ENCODE measurements around the gene BLVRB.

BLVRB gene

DNA sequence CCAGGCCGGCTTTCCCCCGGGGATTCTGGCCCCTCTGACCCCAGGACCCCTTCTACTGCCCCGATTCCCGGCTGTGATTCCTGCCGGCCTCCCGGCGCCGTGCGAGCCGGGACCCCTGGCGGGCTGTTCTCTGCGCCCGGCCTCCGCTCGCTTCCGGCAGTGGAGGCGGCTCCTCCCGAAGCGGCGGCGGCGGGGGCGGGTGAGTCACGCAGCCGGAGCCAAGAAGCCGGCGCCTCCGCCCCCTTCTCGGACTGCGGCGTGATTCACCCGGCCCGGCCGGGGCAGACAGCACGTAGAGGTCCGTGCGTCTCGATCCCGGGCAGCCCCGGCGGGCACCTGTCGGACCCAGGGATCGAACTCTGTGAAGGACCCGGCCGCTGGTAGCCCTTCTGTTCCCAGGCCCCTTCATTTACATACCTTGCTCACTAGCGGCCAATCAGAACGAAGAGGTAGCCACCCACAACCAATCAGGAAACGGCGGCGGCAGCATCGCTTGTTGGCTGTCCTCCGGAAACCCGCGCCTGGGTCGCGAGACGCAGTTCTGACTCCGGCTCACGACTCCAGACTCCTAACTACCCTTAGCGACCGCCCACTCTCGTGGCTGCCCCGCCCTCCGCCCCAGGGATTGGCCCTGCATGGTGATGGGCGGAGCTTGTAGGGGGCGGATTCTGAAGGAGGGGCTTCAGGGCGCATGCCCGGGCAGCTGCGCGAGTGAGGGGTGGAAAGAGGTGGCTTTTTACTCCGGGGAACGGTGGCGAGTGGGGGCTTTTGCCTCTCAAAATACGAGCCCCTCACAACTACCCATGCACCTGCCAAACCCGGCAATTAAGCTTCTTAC lies 39.9 kb downstream of the BLVRB start, which contains the start of gene SERTAD1:
Gene SERTAD1, minus strand, starts transcription at position 543 of the 838 bp plus-strand sequence. CDS start 2,446 bp downstream, outside the sequence.
- Mint-ChIP-seq H3K36me3 (no peaks in the 10 kb centered on the region), H3K9me3 (no peaks in the 10 kb centered on the region)

DNA sequence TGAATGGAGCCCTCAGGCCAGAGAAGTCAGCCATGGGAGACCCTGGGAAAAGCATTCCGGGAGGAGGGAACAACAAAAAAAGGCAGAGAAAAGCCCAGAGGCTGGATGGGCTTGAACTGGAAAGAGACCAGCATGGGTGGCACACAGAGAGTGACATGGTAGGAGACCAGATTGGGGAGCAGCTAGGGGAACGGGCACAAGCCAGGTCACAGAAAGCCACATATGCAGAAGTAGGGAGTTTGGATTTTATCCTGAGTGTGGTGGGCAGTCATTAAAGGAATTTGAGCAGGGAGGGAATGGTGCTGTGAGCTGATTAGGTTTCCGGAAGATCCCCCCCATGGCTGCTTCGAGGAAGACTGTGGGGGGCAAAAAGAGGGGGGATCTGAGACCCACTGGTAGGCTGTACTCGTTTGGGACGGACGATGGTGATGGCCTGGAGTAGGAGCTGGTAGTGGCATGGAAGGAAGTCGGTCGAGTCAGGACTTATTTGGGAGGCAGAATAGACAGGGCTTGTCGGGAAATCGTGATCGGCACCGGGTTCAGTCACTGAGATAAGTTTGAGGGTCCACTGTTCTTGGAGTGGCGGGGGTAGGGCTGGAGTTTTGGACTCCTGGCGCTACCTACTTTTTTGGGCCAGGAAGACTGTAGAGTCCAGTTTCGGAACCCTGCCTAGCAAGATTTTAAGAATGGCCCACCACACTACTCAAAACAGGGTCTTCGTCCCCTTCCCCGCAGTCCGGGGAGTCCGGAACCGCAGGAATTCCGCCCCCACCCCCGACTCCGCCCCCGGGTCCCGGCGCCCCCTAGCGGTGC lies 40.7 kb downstream of the BLVRB start:
- Mint-ChIP-seq H3K27me3 (no peaks in the 10 kb centered on the region), H3K36me3 (no peaks in the 10 kb centered on the region), H3K27ac (peak overlapping the region; percentile 93), H3K4me3 (peak overlapping the region; percentile 86), H3K4me1 (peaks cover 20% of the 10 kb centered on the region), H3K9me3 (no peaks in the 10 kb centered on the region)
- ATAC-seq, result no peak

More for the DNA sequence above, 39.9 kb downstream of the BLVRB start, which contains the start of gene SERTAD1:
- peak within 1 kb of the TSS; percentile 86 for H3K4me3 Mint-ChIP-seq
- ATAC-seq, result peak; percentile 95
- peak within 1 kb of the TSS; percentile 93 for H3K27ac Mint-ChIP-seq
- no peaks in the 10 kb centered on the region for H3K27me3 Mint-ChIP-seq
- H3K4me1 Mint-ChIP-seq, result peaks cover 20% of the 10 kb centered on the region

- no peak overlapping the region for H3K4me3 Mint-ChIP-seq
- peaks cover 20% of the 10 kb centered on the region for H3K4me1 Mint-ChIP-seq
- peak overlapping the region; percentile 93 for H3K27ac Mint-ChIP-seq
- ATAC-seq, result no peak
- no peaks in the 10 kb centered on the region for H3K9me3 Mint-ChIP-seq
- no peaks in the 10 kb centered on the region for H3K36me3 Mint-ChIP-seq
- H3K27me3 Mint-ChIP-seq, result no peaks in the 10 kb centered on the region
Measured at GRCh38 chr19:40423938-40424337, 41.6 kb downstream of the BLVRB start.

GRCh38 chr19:40422748-40423566 lies 42.6 kb downstream of the BLVRB start:
- Mint-ChIP-seq H3K27me3 (no peaks in the 10 kb centered on the region), H3K4me3 (no peak overlapping the region), H3K36me3 (no peaks in the 10 kb centered on the region), H3K9me3 (no peaks in the 10 kb centered on the region), H3K27ac (peak overlapping the region; percentile 22), H3K4me1 (peaks cover 24% of the 10 kb centered on the region)
- no peak for ATAC-seq

- no peaks in the 10 kb centered on the region for H3K27me3 Mint-ChIP-seq
- H3K4me3 Mint-ChIP-seq, result no peak overlapping the region
- ATAC-seq, result no peak
- peak overlapping the region; percentile 22 for H3K27ac Mint-ChIP-seq
- no peaks in the 10 kb centered on the region for H3K36me3 Mint-ChIP-seq
- H3K4me1 Mint-ChIP-seq, result peaks cover 32% of the 10 kb centered on the region
- H3K9me3 Mint-ChIP-seq, result no peaks in the 10 kb centered on the region
Measured at GRCh38 chr19:40421993-40422747, 43.4 kb downstream of the BLVRB start.

- peaks cover 33% of the 10 kb centered on the region for H3K4me1 Mint-ChIP-seq
Measured at GRCh38 chr19:40420766-40421765, 44.5 kb downstream of the BLVRB start.

DNA sequence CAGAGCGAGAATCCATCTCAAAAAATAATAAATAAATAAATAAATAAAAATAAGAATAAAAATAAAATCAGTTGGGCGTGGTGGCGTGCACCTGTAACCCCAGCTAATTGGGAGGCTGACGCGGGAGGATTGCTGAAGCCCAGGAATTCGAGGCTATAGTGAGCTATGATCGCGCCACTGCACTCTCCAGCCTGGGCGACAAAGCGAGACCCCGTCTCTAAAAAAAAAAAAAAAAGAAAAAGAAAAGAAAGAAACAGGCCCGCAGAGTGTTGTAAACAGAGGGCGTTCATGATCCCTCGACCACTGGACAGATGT lies 45.1 kb downstream of the BLVRB start:
- no peaks in the 10 kb centered on the region for H3K27me3 Mint-ChIP-seq
- H3K36me3 Mint-ChIP-seq, result no peaks in the 10 kb centered on the region
- H3K27ac Mint-ChIP-seq, result peak overlapping the region; percentile 89
- H3K4me1 Mint-ChIP-seq, result peaks cover 32% of the 10 kb centered on the region
- peak overlapping the region; percentile 84 for H3K4me3 Mint-ChIP-seq
- H3K9me3 Mint-ChIP-seq, result no peaks in the 10 kb centered on the region
- ATAC-seq, result no peak

More at GRCh38 chr19:40420766-40421765, 44.5 kb downstream of the BLVRB start:
- peak overlapping the region; percentile 89 for H3K27ac Mint-ChIP-seq
- H3K27me3 Mint-ChIP-seq, result no peaks in the 10 kb centered on the region
- peak; percentile 72 for ATAC-seq
- H3K9me3 Mint-ChIP-seq, result no peaks in the 10 kb centered on the region
- peak overlapping the region; percentile 84 for H3K4me3 Mint-ChIP-seq
- no peaks in the 10 kb centered on the region for H3K36me3 Mint-ChIP-seq

GRCh38 chr19:40419780-40420179 lies 45.8 kb downstream of the BLVRB start:
- no peak overlapping the region for H3K27ac Mint-ChIP-seq
- H3K27me3 Mint-ChIP-seq, result no peaks in the 10 kb centered on the region
- peak overlapping the region; percentile 14 for H3K4me3 Mint-ChIP-seq
- H3K4me1 Mint-ChIP-seq, result peaks cover 29% of the 10 kb centered on the region
- H3K36me3 Mint-ChIP-seq, result no peaks in the 10 kb centered on the region
- H3K9me3 Mint-ChIP-seq, result no peaks in the 10 kb centered on the region
- ATAC-seq, result no peak

DNA sequence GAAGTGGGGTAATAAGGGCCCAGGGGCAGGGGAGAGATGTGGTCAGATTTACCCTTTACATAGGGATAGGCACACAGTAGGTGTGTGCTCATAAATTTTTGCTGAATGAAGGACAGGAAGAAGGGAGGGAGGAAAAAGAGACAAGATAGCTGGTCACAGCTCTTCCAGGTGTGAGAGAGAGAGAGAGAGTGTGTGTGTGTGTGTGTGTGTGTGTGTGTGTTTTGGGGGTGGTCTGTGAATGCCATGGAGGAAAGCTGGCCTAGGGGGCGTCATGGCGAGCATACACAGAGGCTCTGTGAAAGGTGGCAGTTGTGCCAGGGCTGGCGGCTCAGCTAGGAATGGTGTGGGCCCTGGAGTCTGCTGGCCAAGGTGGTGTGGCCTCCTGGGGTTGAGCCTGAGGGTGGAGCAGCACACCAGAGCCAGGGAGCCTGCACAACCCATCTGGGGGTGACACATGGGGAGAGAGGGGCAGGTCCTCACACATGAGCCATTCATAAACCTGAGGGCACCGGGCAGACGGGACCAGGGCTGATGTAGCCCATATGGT lies 46.4 kb downstream of the BLVRB start:
- Mint-ChIP-seq H3K9me3 (no peaks in the 10 kb centered on the region), H3K4me1 (peaks cover 23% of the 10 kb centered on the region), H3K27ac (no peak overlapping the region), H3K36me3 (no peaks in the 10 kb centered on the region), H3K27me3 (no peaks in the 10 kb centered on the region), H3K4me3 (no peak overlapping the region)
- no peak for ATAC-seq

GRCh38 chr19:40418040-40418439 lies 47.5 kb downstream of the BLVRB start:
- H3K4me1 Mint-ChIP-seq, result peaks cover 19% of the 10 kb centered on the region
- ATAC-seq, result no peak
- peak overlapping the region; percentile 51 for H3K27ac Mint-ChIP-seq
- H3K27me3 Mint-ChIP-seq, result no peaks in the 10 kb centered on the region
- H3K4me3 Mint-ChIP-seq, result no peak overlapping the region
- H3K9me3 Mint-ChIP-seq, result no peaks in the 10 kb centered on the region
- H3K36me3 Mint-ChIP-seq, result no peaks in the 10 kb centered on the region

DNA sequence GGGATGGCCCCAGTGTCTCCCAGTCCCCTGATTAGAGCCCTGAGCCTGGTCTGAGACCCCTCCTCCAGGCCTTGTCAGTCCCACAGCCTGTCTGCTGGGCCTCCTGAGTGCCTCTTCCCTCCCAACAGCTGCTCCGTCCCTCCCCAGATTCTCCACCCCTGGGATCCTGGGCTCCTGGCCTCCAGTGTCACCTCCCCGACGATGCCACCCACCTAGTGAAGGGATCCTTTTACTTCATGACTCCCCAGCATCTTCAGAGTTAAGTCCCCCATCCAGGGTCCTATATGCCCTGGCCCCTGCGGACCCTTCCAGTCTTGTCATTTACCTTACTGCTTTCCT lies 47.9 kb downstream of the BLVRB start:
- no peaks in the 10 kb centered on the region for H3K27me3 Mint-ChIP-seq

GRCh38 chr19:40416918-40417642 lies 48.5 kb downstream of the BLVRB start:
- H3K27ac Mint-ChIP-seq, result peak overlapping the region; percentile 51
- H3K36me3 Mint-ChIP-seq, result no peaks in the 10 kb centered on the region
- no peaks in the 10 kb centered on the region for H3K9me3 Mint-ChIP-seq
- H3K4me3 Mint-ChIP-seq, result no peak overlapping the region
- H3K27me3 Mint-ChIP-seq, result no peaks in the 10 kb centered on the region
- H3K4me1 Mint-ChIP-seq, result peaks cover 19% of the 10 kb centered on the region
- no peak for ATAC-seq

More for the DNA sequence above, 47.9 kb downstream of the BLVRB start:
- ATAC-seq, result no peak
- H3K4me3 Mint-ChIP-seq, result no peak overlapping the region
- peaks cover 19% of the 10 kb centered on the region for H3K4me1 Mint-ChIP-seq
- peak overlapping the region; percentile 51 for H3K27ac Mint-ChIP-seq
- no peaks in the 10 kb centered on the region for H3K36me3 Mint-ChIP-seq
- no peaks in the 10 kb centered on the region for H3K9me3 Mint-ChIP-seq

DNA sequence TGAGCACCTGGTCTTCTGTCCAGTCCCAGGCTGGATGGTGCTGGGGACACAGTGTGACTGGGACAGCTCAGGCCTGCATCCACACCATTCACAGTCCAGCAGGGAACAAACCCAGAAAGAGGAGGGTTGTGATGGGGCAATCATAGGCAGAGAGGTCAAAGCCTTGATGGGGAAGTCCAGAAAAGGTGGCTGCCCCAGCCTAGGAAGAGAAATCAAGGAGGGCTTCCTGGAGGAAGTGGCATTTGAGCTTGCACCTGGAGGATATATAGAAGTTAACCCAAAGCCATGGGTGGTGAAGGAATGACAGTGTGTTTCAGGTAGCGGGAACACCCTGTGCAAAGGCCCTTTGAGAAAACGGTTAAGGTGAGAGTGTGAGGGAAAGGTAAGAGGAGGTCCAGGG lies 49.8 kb downstream of the BLVRB start:
- no peak overlapping the region for H3K27ac Mint-ChIP-seq
- ATAC-seq, result no peak
- H3K4me3 Mint-ChIP-seq, result no peak overlapping the region
- peaks cover 32% of the 10 kb centered on the region for H3K4me1 Mint-ChIP-seq
- H3K9me3 Mint-ChIP-seq, result no peaks in the 10 kb centered on the region
- no peaks in the 10 kb centered on the region for H3K27me3 Mint-ChIP-seq
- H3K36me3 Mint-ChIP-seq, result no peaks in the 10 kb centered on the region
